NB4 (cell line): ENCODE results near the gene ANKRD27.

Experiments used
- CTCF ChIP-seq: IDR thresholded peaks from one replicate; pipeline ENCODE4 v1.5.1; 2012; ENCODE audit warnings: low read depth, low read length
- MAX ChIP-seq: IDR thresholded peaks from 2 replicates; pipeline ENCODE4 v1.6.1; 2011; ENCODE audit warnings: low read depth, low read length

- TF ChIP-seq CTCF (no peak), MAX (no peak)
Measured at GRCh38 chr19:32720936-32721250, 45.9 kb upstream of the ANKRD27 start.
